Measurements from ENCODE around the gene SOX14. TPM values are rescaled to one million over a fixed set of nuclear protein-coding genes. Genes with fewer than 3 reads are reported as not detected.

SOX14 gene
- total RNA-seq, 1 donor = not detected

- Histone ChIP-seq H3K4me1 (ENCODE audit: insufficient read depth, low read length) (no peaks in the 10 kb centered on the region), H3K27ac (ENCODE audit: low read depth, low read length) (no peak overlapping the region), H3K27me3 (ENCODE audit: insufficient read depth, low read length) (no peaks in the 10 kb centered on the region), H3K4me3 (ENCODE audit: insufficient read depth, low read length) (no peak overlapping the region), H2AFZ (ENCODE audit: low read length) (no peak overlapping the region), H3K9me3 (ENCODE audit: low read depth, low read length) (no peaks in the 10 kb centered on the region), H3K79me2 (ENCODE audit: insufficient read depth, low read length) (no peaks in the 10 kb centered on the region), H3K36me3 (ENCODE audit: insufficient read depth, low read length) (no peaks in the 10 kb centered on the region), H3K4me2 (ENCODE audit: insufficient read depth, low read length) (no peak overlapping the region), H4K20me1 (ENCODE audit: insufficient read depth, low read length) (no peaks in the 10 kb centered on the region)
- no peak for TF ChIP-seq CTCF (IDR thresholded peaks at IDR 0.05; ENCODE audit: extremely low read depth, low read depth, low read length)
- no peak for DNase-seq (ENCODE audit: insufficient read length, low spot score, missing footprints)
These were observed 25.4 kb upstream of the SOX14 start for GRCh38 chr3:137738710-137739109.

GRCh38 chr3:137743608-137744007, 20.5 kb upstream of the SOX14 start:
- Histone ChIP-seq H2AFZ (ENCODE audit: low read length) (no peak overlapping the region), H3K4me3 (ENCODE audit: insufficient read depth, low read length) (no peak overlapping the region), H3K4me1 (ENCODE audit: insufficient read depth, low read length) (no peaks in the 10 kb centered on the region), H4K20me1 (ENCODE audit: insufficient read depth, low read length) (no peaks in the 10 kb centered on the region), H3K79me2 (ENCODE audit: insufficient read depth, low read length) (no peaks in the 10 kb centered on the region), H3K9me3 (ENCODE audit: low read depth, low read length) (no peaks in the 10 kb centered on the region), H3K27me3 (ENCODE audit: insufficient read depth, low read length) (no peaks in the 10 kb centered on the region), H3K36me3 (ENCODE audit: insufficient read depth, low read length) (no peaks in the 10 kb centered on the region), H3K4me2 (ENCODE audit: insufficient read depth, low read length) (no peak overlapping the region), H3K27ac (ENCODE audit: low read depth, low read length) (no peak overlapping the region)
- no peak for TF ChIP-seq CTCF (IDR thresholded peaks at IDR 0.05; ENCODE audit: extremely low read depth, low read depth, low read length)
- no peak for DNase-seq (ENCODE audit: insufficient read length, low spot score, missing footprints)

GRCh38 chr3:137746808-137747207, 17.3 kb upstream of the SOX14 start:
- DNase-seq (ENCODE audit: insufficient read length, low spot score, missing footprints) = no peak
- Histone ChIP-seq H3K4me2 (ENCODE audit: insufficient read depth, low read length) (no peak overlapping the region), H3K36me3 (ENCODE audit: insufficient read depth, low read length) (no peaks in the 10 kb centered on the region), H3K27me3 (ENCODE audit: insufficient read depth, low read length) (no peaks in the 10 kb centered on the region), H2AFZ (ENCODE audit: low read length) (no peak overlapping the region), H4K20me1 (ENCODE audit: insufficient read depth, low read length) (no peaks in the 10 kb centered on the region), H3K9me3 (ENCODE audit: low read depth, low read length) (no peaks in the 10 kb centered on the region), H3K4me1 (ENCODE audit: insufficient read depth, low read length) (no peaks in the 10 kb centered on the region), H3K79me2 (ENCODE audit: insufficient read depth, low read length) (no peaks in the 10 kb centered on the region), H3K4me3 (ENCODE audit: insufficient read depth, low read length) (no peak overlapping the region), H3K27ac (ENCODE audit: low read depth, low read length) (no peak overlapping the region)
- TF ChIP-seq CTCF (IDR thresholded peaks at IDR 0.05; ENCODE audit: extremely low read depth, low read depth, low read length) = no peak

GRCh38 chr3:137759505-137759904, 4.6 kb upstream of the SOX14 start:
- TF ChIP-seq CTCF (IDR thresholded peaks at IDR 0.05; ENCODE audit: extremely low read depth, low read depth, low read length) = no peak
- Histone ChIP-seq H3K79me2 (ENCODE audit: insufficient read depth, low read length) (no peaks in the 10 kb centered on the region), H4K20me1 (ENCODE audit: insufficient read depth, low read length) (no peaks in the 10 kb centered on the region)

More at GRCh38 chr3:137759505-137759904, 4.6 kb upstream of the SOX14 start:
- Histone ChIP-seq H3K27me3 (ENCODE audit: insufficient read depth, low read length) (peaks cover 38% of the 10 kb centered on the region), H3K4me3 (ENCODE audit: insufficient read depth, low read length) (no peak overlapping the region), H3K36me3 (ENCODE audit: insufficient read depth, low read length) (no peaks in the 10 kb centered on the region), H3K4me1 (ENCODE audit: insufficient read depth, low read length) (no peaks in the 10 kb centered on the region), H3K9me3 (ENCODE audit: low read depth, low read length) (no peaks in the 10 kb centered on the region), H3K4me2 (ENCODE audit: insufficient read depth, low read length) (no peak overlapping the region), H2AFZ (ENCODE audit: low read length) (no peak overlapping the region), H3K27ac (ENCODE audit: low read depth, low read length) (no peak overlapping the region)
- DNase-seq (ENCODE audit: insufficient read length, low spot score, missing footprints) = no peak

All from osteoblast (primary cell).